B cell (primary cell): ENCODE measurements around the gene SYT13. TPM values are rescaled to one million over a fixed set of nuclear protein-coding genes. Genes with fewer than 3 reads are reported as not detected.

ENCODE experiments used
- ATAC-seq: fragments of 200-7000 bp; cut with Tn5 transposase; one replicate; pipeline ENCODE4 v1.10.0; 2021; ENCODE audit warnings: low read depth, mild to moderate bottlenecking, moderate number of reproducible peaks, moderate library complexity
- CTCF ChIA-PET: fragments of 350-600 bp; sonication (Branson Sonifier 250); formaldehyde crosslinking; loops from one replicate; lab custom pipeline; 2021; ENCODE audit warnings: antibody characterized with exemption, inconsistent platforms; lab: Charles Lee
- POLR2A ChIA-PET: fragments of 350-600 bp; sonication (Branson Sonifier 250); formaldehyde crosslinking; loops from one replicate; lab custom pipeline; 2021; ENCODE audit warnings: antibody characterized with exemption; lab: Charles Lee
- DNase-seq: peaks from one replicate; pipeline ENCODE4 v3.0.0; 2013
- H2AFZ ChIP-seq: 2 replicates; pipeline ENCODE4 v1.6.1; 2012; ENCODE audit warnings: mild to moderate bottlenecking, low read depth, low read length; ENCODE audit not compliant: insufficient read depth, poor library complexity, severe bottlenecking
- H3K27ac ChIP-seq, 2 donors: 1 replicate in 1 of 2; 2 replicates in 1 of 2; pipeline ENCODE4 v1.5.1; 2012 to 2013; ENCODE audit warnings: low read length in 2 of 2, mild to moderate bottlenecking in 2 of 2, moderate library complexity in 1 of 2
- H3K27me3 ChIP-seq, 4 experiments: fragments of 200-600 bp in 1 of 4; sonication (generic) in 1 of 4; replicated peaks in 1 of 4; 1 replicate in 2 of 4; 2 replicates in 2 of 4; pipeline versions ENCODE4 v1.6.1 to v1.7.0; 2013 to 2016; ENCODE audit warnings: low read length in 3 of 4, mild to moderate bottlenecking in 2 of 4, mixed read lengths in 1 of 4, moderate library complexity in 1 of 4; ENCODE audit not compliant: insufficient read depth in 4 of 4, control insufficient read depth in 3 of 4; ENCODE audit errors: control extremely low read depth in 1 of 4
- H3K36me3 ChIP-seq, 2 experiments: replicated peaks in 1 of 2; 1 replicate in 1 of 2; 2 replicates in 1 of 2; pipeline versions ENCODE4 v1.6.1 to v1.7.1; 2013; ENCODE audit warnings: low read length in 1 of 2; ENCODE audit not compliant: insufficient read depth in 2 of 2, control insufficient read depth in 1 of 2; ENCODE audit errors: control extremely low read depth in 1 of 2, extremely low read depth in 1 of 2
- H3K4me1 ChIP-seq, 2 donors: fragments of 200-600 bp in 1 of 2; sonication (generic) in 1 of 2; 1 replicate in 1 of 2; 2 replicates in 1 of 2; pipeline versions ENCODE4 v1.5.1 to v1.6.1; 2013 to 2017; ENCODE audit warnings: low read length in 2 of 2; ENCODE audit not compliant: control insufficient read depth in 2 of 2, insufficient read depth in 2 of 2
- H3K4me2 ChIP-seq: replicated peaks from 2 replicates; pipeline ENCODE3; 2012; ENCODE audit warnings: mild to moderate bottlenecking, low read depth, low read length; ENCODE audit not compliant: poor library complexity, severe bottlenecking
- H3K4me3 ChIP-seq, 5 experiments: fragments of 200-600 bp in 1 of 5; sonication (generic) in 1 of 5; 1 replicate in 3 of 5; 2 replicates in 2 of 5; pipeline versions ENCODE4 v1.5.1 to v1.7.0; 2011 to 2016; ENCODE audit warnings: low read length in 4 of 5, mild to moderate bottlenecking in 4 of 5, low read depth in 2 of 5, control low read depth in 1 of 5, moderate library complexity in 1 of 5; ENCODE audit not compliant: insufficient read depth in 1 of 5; ENCODE audit errors: control extremely low read depth in 1 of 5, extremely low read depth in 1 of 5
- H3K79me2 ChIP-seq: fragments of 200-600 bp; sonication (generic); one replicate; pipeline ENCODE4 v1.6.0; 2016; ENCODE audit warnings: low read length; ENCODE audit not compliant: control insufficient read depth, insufficient read depth
- H3K9ac ChIP-seq: fragments of 200-600 bp; sonication (generic); 2 replicates; pipeline ENCODE4 v1.6.1; 2017; ENCODE audit warnings: mild to moderate bottlenecking, low read length, moderate library complexity
- H3K9me3 ChIP-seq, 3 donors: one replicate each; pipeline versions ENCODE4 v1.6.1 to v1.7.1; 2013; ENCODE audit warnings: low read length in 2 of 3; ENCODE audit not compliant: control insufficient read depth in 2 of 3, insufficient read depth in 1 of 3; ENCODE audit errors: control extremely low read depth in 1 of 3
- H4K20me1 ChIP-seq: 2 replicates; pipeline ENCODE4 v1.6.0; 2012; ENCODE audit warnings: mild to moderate bottlenecking, low read length; ENCODE audit not compliant: insufficient read depth, control insufficient read depth, poor library complexity, severe bottlenecking
- H3K27ac Mint-ChIP-seq: one replicate; pipeline ENCODE4 v1.8.0; 2021; ENCODE audit warnings: mixed read lengths
- H3K27me3 Mint-ChIP-seq: one replicate; pipeline ENCODE4 v1.8.0; 2021; ENCODE audit warnings: mixed read lengths
- H3K4me1 Mint-ChIP-seq: one replicate; pipeline ENCODE4 v1.8.0; 2021; ENCODE audit warnings: mixed read lengths
- H3K4me3 Mint-ChIP-seq: one replicate; pipeline ENCODE4 v1.8.0; 2021; ENCODE audit warnings: mixed read lengths
- H3K9me3 Mint-ChIP-seq: one replicate; pipeline ENCODE4 v1.8.0; 2022; ENCODE audit warnings: mixed read lengths; ENCODE audit not compliant: insufficient read depth
- CTCF ChIP-seq: fragments of 200-600 bp; IDR thresholded peaks from one replicate; pipeline ENCODE4 v1.8.0; 2022; ENCODE audit warnings: antibody characterized with exemption, mild to moderate bottlenecking
- EZH2 ChIP-seq: IDR thresholded peaks from 2 replicates; pipeline ENCODE4 v1.6.1; 2012; ENCODE audit warnings: borderline replicate concordance, low read depth, mild to moderate bottlenecking, moderate library complexity, low read length; ENCODE audit not compliant: insufficient read depth, poor library complexity, severe bottlenecking
- WGBS: methylation state at CpG from one replicate; pipeline ENCODE4 v1.1.5; 2013; ENCODE audit warnings: missing lambda C conversion rate; ENCODE audit not compliant: insufficient coverage; 5-methylcytosine and 5-hydroxymethylcytosine counted together
- intact Hi-C: fragments of 100-400 bp; cut with micrococcal nuclease; formaldehyde crosslinking; loops from one replicate; pipeline ENCODE4 v1.10.0; 2022
- polyA plus RNA-seq: library from polyadenylated mRNA; depleted of rRNA; stranded (reverse); fragments of >200 nt; gene quantifications from 2 replicates; pipeline ENCODE4 v1.2.3, GENCODE V29; 2012
- total RNA-seq, 2 donors: library from RNA; stranded (reverse); fragments of 120-200 nt in 1 of 2; gene quantifications; 1 replicate in 1 of 2; 2 replicates in 1 of 2; pipeline versions ENCODE4 v1.2.3 to v1.2.4, GENCODE V29; 2013 to 2022

The SYT13 gene
- total and polyA plus RNA-seq, 2 donors (not counting 1 experiment from before 2014, with no cell fraction given), result not detected

GRCh38 chr11:45254070-45254469, 32.1 kb downstream of the SYT13 start:
- WGBS, result 85% methylated on average over 4 of the region's 4 CpGs
- peaks cover 0 to 3% (median 0%) of the 10 kb centered on the region in 4 experiments for H3K27me3 ChIP-seq
- H3K27ac Mint-ChIP-seq, result no peak overlapping the region
- POLR2A ChIA-PET, result no interaction called here
- no peaks in the 10 kb centered on the region for H3K4me1 ChIP-seq
- no peak for TF ChIP-seq EZH2
- no peak for TF ChIP-seq CTCF
- H3K27ac ChIP-seq, result no peak overlapping the region
- no peak overlapping the region for H2AFZ ChIP-seq
- H3K4me1 Mint-ChIP-seq, result no peaks in the 10 kb centered on the region
- no peaks in the 10 kb centered on the region for H3K9me3 ChIP-seq
- no peak overlapping the region for H3K4me3 ChIP-seq
- DNase-seq (no peak), ATAC-seq (no peak)
- no peaks in the 10 kb centered on the region for H3K79me2 ChIP-seq
- no peaks in the 10 kb centered on the region for H3K9me3 Mint-ChIP-seq
- H3K9ac ChIP-seq, result no peak overlapping the region
- CTCF ChIA-PET, result interaction anchor here (0.5 kb wide), 1 partner anchor 37 kb away, joined by 5 read pairs; no protein-coding TSS in a partner anchor
- no peaks in the 10 kb centered on the region for H4K20me1 ChIP-seq
- peaks cover 46% of the 10 kb centered on the region for H3K27me3 Mint-ChIP-seq
- no peaks in the 10 kb centered on the region for H3K36me3 ChIP-seq
- H3K4me3 Mint-ChIP-seq, result no peak overlapping the region
- intact Hi-C loops, result no loop called here
- no peak overlapping the region for H3K4me2 ChIP-seq

GRCh38 chr11:45253640-45254039, 32.5 kb downstream of the SYT13 start:
- ChIA-PET CTCF (interaction anchor here (0.5 to 1.6 kb wide), 2 partner anchors 37 to 143 kb away, joined by 5 to 6 read pairs; no protein-coding TSS in a partner anchor), POLR2A (no interaction called here)
- Histone ChIP-seq H3K4me1 (no peaks in the 10 kb centered on the region), H3K4me3 (no peak overlapping the region), H3K36me3 (no peaks in the 10 kb centered on the region), H3K9me3 (no peaks in the 10 kb centered on the region), H4K20me1 (no peaks in the 10 kb centered on the region), H3K27me3 (peaks cover 0 to 3% (median 0%) of the 10 kb centered on the region in 4 experiments), H3K4me2 (no peak overlapping the region), H2AFZ (no peak overlapping the region), H3K27ac (no peak overlapping the region), H3K9ac (no peak overlapping the region), H3K79me2 (no peaks in the 10 kb centered on the region)
- Mint-ChIP-seq H3K4me3 (no peak overlapping the region), H3K27ac (no peak overlapping the region), H3K9me3 (no peaks in the 10 kb centered on the region), H3K4me1 (no peaks in the 10 kb centered on the region), H3K27me3 (peaks cover 49% of the 10 kb centered on the region)
- intact Hi-C loops, result no loop called here
- DNase-seq, result no peak
- no peak for TF ChIP-seq EZH2
- TF ChIP-seq CTCF, result no peak
- ATAC-seq, result no peak
- WGBS, result 89% methylated on average over 3 of the region's 9 CpGs
